SK-N-SH (cell line): ENCODE data around the gene TMEM145. TPM values are rescaled to one million over a fixed set of nuclear protein-coding genes. Genes with fewer than 3 reads are reported as not detected.

Experiments used
- CTCF ChIA-PET: fragments of 300-600, 350-600 bp; formaldehyde crosslinking; extraction: SDS; loops from one replicate; lab custom pipeline; 2021; lab: Yijun Ruan, JAX
- POLR2A ChIA-PET: fragments of 350-600 bp; sonication (Branson Sonifier 250); formaldehyde crosslinking; extraction: SDS; loops from one replicate; lab custom pipeline; 2020; ENCODE audit warnings: antibody characterized with exemption, inconsistent platforms; lab: Yijun Ruan, JAX
- DNase-seq: peaks from one replicate; pipeline ENCODE4 v3.0.0; 2012
- H2AFZ ChIP-seq: fragments of 200-600 bp; sonication (generic); 2 replicates; pipeline ENCODE4 v1.8.1; 2016; ENCODE audit warnings: antibody characterized with exemption, mild to moderate bottlenecking, low read depth
- H3F3A ChIP-seq: fragments of 200-600 bp; sonication (generic); replicated peaks from 2 replicates; pipeline ENCODE3; 2016; ENCODE audit warnings: antibody characterized with exemption, mild to moderate bottlenecking; ENCODE audit not compliant: insufficient read depth
- H3K27ac ChIP-seq, 2 experiments: fragments of 200-500 bp in 1 of 2; fragments of 200-600 bp in 1 of 2; sonication (Bioruptor generic) in 1 of 2; sonication (generic), shearing (Covaris generic) in 1 of 2; 2 replicates each; pipeline versions ENCODE4 v1.5.1 to v1.6.1; 2014 to 2016; ENCODE audit warnings: low read depth in 2 of 2, inconsistent platforms in 1 of 2, low read length in 1 of 2, mild to moderate bottlenecking in 1 of 2, mixed read lengths in 1 of 2
- H3K27me3 ChIP-seq: fragments of 200-600 bp; sonication (generic), shearing (Covaris generic); 2 replicates; pipeline ENCODE4 v1.6.1; 2016; ENCODE audit warnings: mixed run types; ENCODE audit not compliant: insufficient read depth
- H3K36me3 ChIP-seq, 2 experiments: fragments of 200-500 bp in 1 of 2; fragments of 200-600 bp in 1 of 2; sonication (Bioruptor generic) in 1 of 2; sonication (generic) in 1 of 2; replicated peaks in 1 of 2; 2 replicates each; pipeline versions ENCODE3 to v1.5.1; 2014 to 2016; ENCODE audit warnings: low read length in 1 of 2, mild to moderate bottlenecking in 1 of 2; ENCODE audit not compliant: insufficient read depth in 2 of 2, control insufficient read depth in 1 of 2
- H3K4me1 ChIP-seq, 2 experiments: fragments of 200-500 bp in 1 of 2; fragments of 200-600 bp in 1 of 2; sonication (Bioruptor generic) in 1 of 2; sonication (generic), shearing (Covaris generic) in 1 of 2; 2 replicates each; pipeline versions ENCODE4 v1.5.1 to v1.6.1; 2014 to 2016; ENCODE audit warnings: low read depth in 1 of 2, low read length in 1 of 2, mixed run types in 1 of 2; ENCODE audit not compliant: insufficient read depth in 2 of 2, control insufficient read depth in 1 of 2
- H3K4me2 ChIP-seq: fragments of 200-600 bp; sonication (generic), shearing (Covaris generic); 2 replicates; pipeline ENCODE4 v1.6.1; 2017; ENCODE audit warnings: mixed run types
- H3K4me3 ChIP-seq, 2 experiments: fragments of 200-500 bp in 1 of 2; fragments of 200-600 bp in 1 of 2; sonication (Bioruptor generic) in 1 of 2; sonication (generic), shearing (Covaris generic) in 1 of 2; 2 replicates each; pipeline versions ENCODE4 v1.5.1 to v1.8.1; 2014 to 2016; ENCODE audit warnings: low read depth in 2 of 2, inconsistent platforms in 1 of 2, low read length in 1 of 2, mild to moderate bottlenecking in 1 of 2, mixed read lengths in 1 of 2, moderate library complexity in 1 of 2
- H3K79me2 ChIP-seq: fragments of 200-600 bp; sonication (generic); 2 replicates; pipeline ENCODE4 v1.8.1; 2017; ENCODE audit warnings: mild to moderate bottlenecking; ENCODE audit not compliant: insufficient read depth
- H3K9ac ChIP-seq: fragments of 200-600 bp; sonication (generic); 2 replicates; pipeline ENCODE4 v1.6.1; 2017; ENCODE audit warnings: mixed run types
- H3K9me2 ChIP-seq: fragments of 200-600 bp; sonication (generic); 2 replicates; pipeline ENCODE4 v1.6.1; 2017; ENCODE audit warnings: mixed run types
- H3K9me3 ChIP-seq: fragments of 200-600 bp; sonication (generic); 2 replicates; pipeline ENCODE4 v1.6.1; 2017; ENCODE audit warnings: mixed run types, mild to moderate bottlenecking, moderate library complexity
- H4K20me1 ChIP-seq: fragments of 200-600 bp; sonication (generic); 2 replicates; pipeline ENCODE4 v1.6.1; 2017; ENCODE audit warnings: mild to moderate bottlenecking, mixed run types; ENCODE audit not compliant: insufficient read depth
- CHD2 ChIP-seq: fragments of 150-350 bp; IDR thresholded peaks from 2 replicates; pipeline ENCODE4 v1.6.1; 2018; ENCODE audit warnings: low read length; ENCODE audit not compliant: partially characterized antibody
- ELF1 ChIP-seq: IDR thresholded peaks from 2 replicates; pipeline ENCODE4 v1.4.0; 2012
- FOSL2 ChIP-seq: IDR thresholded peaks from 2 replicates; pipeline ENCODE4 v1.4.0; 2012; ENCODE audit warnings: low read depth, mild to moderate bottlenecking, moderate library complexity, borderline replicate concordance
- FOXM1 ChIP-seq: IDR thresholded peaks from 2 replicates; pipeline ENCODE4 v1.4.0; 2012; ENCODE audit warnings: low read depth, mild to moderate bottlenecking
- GABPA ChIP-seq: IDR thresholded peaks from 2 replicates; pipeline ENCODE4 v1.4.0; 2012; ENCODE audit warnings: low read depth, mild to moderate bottlenecking
- GATA2 ChIP-seq: sonication (generic); formaldehyde crosslinking; IDR thresholded peaks from 2 replicates; pipeline ENCODE4 v1.5.0; 2020; ENCODE audit warnings: mild to moderate bottlenecking, missing genetic modification reagents
- MAX ChIP-seq: IDR thresholded peaks from 2 replicates; pipeline ENCODE4 v1.4.0; 2012; ENCODE audit warnings: low read depth
- MEF2A ChIP-seq: IDR thresholded peaks from 2 replicates; pipeline ENCODE4 v1.4.0; 2012; ENCODE audit warnings: low read depth, borderline replicate concordance
- PBX3 ChIP-seq: IDR thresholded peaks from 2 replicates; pipeline ENCODE4; 2012
- POLR2AphosphoS5 ChIP-seq: IDR thresholded peaks from 2 replicates; pipeline ENCODE4 v1.6.1; 2012; ENCODE audit warnings: low read depth, low read length
- REST ChIP-seq: IDR thresholded peaks from 2 replicates; pipeline ENCODE4 v1.6.1; 2012; ENCODE audit warnings: mild to moderate bottlenecking, low read depth, low read length, moderate library complexity
- RFX5 ChIP-seq: IDR thresholded peaks from 2 replicates; pipeline ENCODE4 v1.6.1; 2012; ENCODE audit warnings: mild to moderate bottlenecking, improper control_type of control experiment, low read length
- SIN3A ChIP-seq: IDR thresholded peaks from 2 replicates; pipeline ENCODE4 v1.6.1; 2012; ENCODE audit warnings: low read depth, mild to moderate bottlenecking, low read length, moderate library complexity, borderline replicate concordance
- TAF1 ChIP-seq: IDR thresholded peaks from 2 replicates; pipeline ENCODE4 v1.6.1; 2012; ENCODE audit warnings: low read depth, mild to moderate bottlenecking, low read length, moderate library complexity, borderline replicate concordance
- ZBTB33 ChIP-seq: IDR thresholded peaks from 2 replicates; pipeline ENCODE4 v1.4.0; 2012; ENCODE audit warnings: low read depth, borderline replicate concordance
- WGBS: methylation state at CpG from one replicate; pipeline ENCODE4 v1.1.6; 2017; ENCODE audit warnings: low lambda C conversion rate; 5-methylcytosine and 5-hydroxymethylcytosine counted together
- polyA plus RNA-seq, 3 experiments: library from polyadenylated mRNA; depleted of rRNA; stranded (reverse); fragments of >200 nt; gene quantifications; 2 replicates each; pipeline ENCODE4 v1.2.3, GENCODE V29; 2012

TMEM145 gene
- polyA plus RNA-seq, 1 of the 3 experiments (the other 2 are of a cell fraction) = 2.0 TPM

GRCh38 chr19:42352301-42353259 is 39.5 kb downstream of the TMEM145 start:
- Histone ChIP-seq H3K27ac (no peak overlapping the region), H3K79me2 (no peaks in the 10 kb centered on the region), H2AFZ (no peak overlapping the region), H3K9me3 (no peaks in the 10 kb centered on the region), H3K36me3 (peaks cover 0 to 18% of the 10 kb centered on the region in 2 experiments), H3F3A (no peaks in the 10 kb centered on the region), H3K9me2 (no peaks in the 10 kb centered on the region), H4K20me1 (no peaks in the 10 kb centered on the region), H3K4me3 (no peak overlapping the region), H3K4me2 (no peak overlapping the region), H3K27me3 (no peaks in the 10 kb centered on the region), H3K4me1 (no peaks in the 10 kb centered on the region), H3K9ac (no peak overlapping the region)
- POLR2A ChIA-PET = interaction anchor here (0.6 kb wide), 1 partner anchor 116 kb away, joined by 3 read pairs; no protein-coding TSS in a partner anchor
- DNase-seq = peak; percentile 58
- CTCF ChIA-PET = no interaction called here
- no peak for TF ChIP-seq MEF2A
- TF ChIP-seq POLR2AphosphoS5 = no peak
- no peak for TF ChIP-seq SIN3A
- TF ChIP-seq TAF1 = no peak
- TF ChIP-seq REST = no peak
- no peak for TF ChIP-seq MAX
- no peak for TF ChIP-seq GATA2 (CRISPR knock-in tag)
- TF ChIP-seq FOXM1 = no peak
- no peak for TF ChIP-seq ELF1
- TF ChIP-seq PBX3 = no peak
- TF ChIP-seq FOSL2 = no peak
- no peak for TF ChIP-seq CHD2
- no peak for TF ChIP-seq GABPA
- TF ChIP-seq RFX5 = no peak
- TF ChIP-seq ZBTB33 = no peak
- WGBS = 94% methylated on average over 18 of the region's 31 CpGs
